ENCODE measurements around the gene HES1. TPM values are rescaled to one million over a fixed set of nuclear protein-coding genes. Genes with fewer than 3 reads are reported as not detected.

The HES1 gene
- total and polyA plus RNA-seq, 2 donors = 13.3 to 19.7 TPM

GRCh38 chr3:194166682-194167479 is 30.9 kb downstream of the HES1 start:
- Histone ChIP-seq H3K36me3 (ENCODE audit: control insufficient read depth in 2 of 2, insufficient read depth in 2 of 2, low read length in 1 of 2) (no peaks in the 10 kb centered on the region), H3K27ac (ENCODE audit: low read depth in 1 of 2, low read length in 1 of 2) (no peak overlapping the region), H3K27me3 (ENCODE audit: control insufficient read depth in 2 of 2, insufficient read depth in 1 of 2, low read length in 1 of 2) (no peaks in the 10 kb centered on the region), H3K4me3 (ENCODE audit: low read length in 2 of 2) (no peak overlapping the region), H3K4me1 (ENCODE audit: control insufficient read depth in 2 of 2, insufficient read depth in 2 of 2, low read length in 2 of 2) (peaks cover 0 to 4% of the 10 kb centered on the region in 2 donors), H3K9me3 (ENCODE audit: control insufficient read depth in 2 of 2, insufficient read depth in 1 of 2, low read length in 1 of 2) (no peaks in the 10 kb centered on the region)
- no peak for DNase-seq (ENCODE audit: low read depth in 6 of 9, low spot score in 9 of 9)
- 91% methylated on average over 16 of the region's 16 CpGs for WGBS

GRCh38 chr3:194167480-194168282 is 31.7 kb downstream of the HES1 start:
- Histone ChIP-seq H3K27me3 (ENCODE audit: control insufficient read depth in 2 of 2, insufficient read depth in 1 of 2, low read length in 1 of 2) (no peaks in the 10 kb centered on the region), H3K36me3 (ENCODE audit: control insufficient read depth in 2 of 2, insufficient read depth in 2 of 2, low read length in 1 of 2) (no peaks in the 10 kb centered on the region), H3K4me1 (ENCODE audit: control insufficient read depth in 2 of 2, insufficient read depth in 2 of 2, low read length in 2 of 2) (peaks cover 0 to 4% of the 10 kb centered on the region in 2 donors), H3K9me3 (ENCODE audit: control insufficient read depth in 2 of 2, insufficient read depth in 1 of 2, low read length in 1 of 2) (no peaks in the 10 kb centered on the region), H3K27ac (ENCODE audit: low read depth in 1 of 2, low read length in 1 of 2) (no peak overlapping the region), H3K4me3 (ENCODE audit: low read length in 2 of 2) (no peak overlapping the region)
- WGBS = 82% methylated on average over 5 of the region's 5 CpGs
- DNase-seq (ENCODE audit: low read depth in 6 of 9, low spot score in 9 of 9) = no peak

- Histone ChIP-seq H3K9me3 (ENCODE audit: control insufficient read depth in 2 of 2, insufficient read depth in 1 of 2, low read length in 1 of 2) (no peaks in the 10 kb centered on the region), H3K27me3 (ENCODE audit: control insufficient read depth in 2 of 2, insufficient read depth in 1 of 2, low read length in 1 of 2) (no peaks in the 10 kb centered on the region), H3K4me3 (ENCODE audit: low read length in 2 of 2) (no peak overlapping the region), H3K27ac (ENCODE audit: low read depth in 1 of 2, low read length in 1 of 2) (no peak overlapping the region), H3K36me3 (ENCODE audit: control insufficient read depth in 2 of 2, insufficient read depth in 2 of 2, low read length in 1 of 2) (no peaks in the 10 kb centered on the region), H3K4me1 (ENCODE audit: control insufficient read depth in 2 of 2, insufficient read depth in 2 of 2, low read length in 2 of 2) (peaks cover 0 to 4% of the 10 kb centered on the region in 2 donors)
- WGBS = 98% methylated on average over 3 of the region's 3 CpGs
- DNase-seq (ENCODE audit: low read depth in 6 of 9, low spot score in 9 of 9) = no peak
These were observed 33.0 kb downstream of the HES1 start for GRCh38 chr3:194168994-194169393.

GRCh38 chr3:194169595-194169994 is 33.6 kb downstream of the HES1 start:
- H3K4me1 ChIP-seq (ENCODE audit: control insufficient read depth in 2 of 2, insufficient read depth in 2 of 2, low read length in 2 of 2) = peaks cover 0 to 4% of the 10 kb centered on the region in 2 donors

GRCh38 chr3:194170793-194171192 is 34.8 kb downstream of the HES1 start:
- peaks cover 0 to 4% of the 10 kb centered on the region in 2 donors for H3K4me1 ChIP-seq (ENCODE audit: control insufficient read depth in 2 of 2, insufficient read depth in 2 of 2, low read length in 2 of 2)
- no peak overlapping the region for H3K27ac ChIP-seq (ENCODE audit: low read depth in 1 of 2, low read length in 1 of 2)
- WGBS = 49% methylated on average over 2 of the region's 2 CpGs
- no peak overlapping the region for H3K4me3 ChIP-seq (ENCODE audit: low read length in 2 of 2)
- no peak for DNase-seq (ENCODE audit: low read depth in 6 of 9, low spot score in 9 of 9)
- H3K36me3 ChIP-seq (ENCODE audit: control insufficient read depth in 2 of 2, insufficient read depth in 2 of 2, low read length in 1 of 2) = no peaks in the 10 kb centered on the region
- H3K27me3 ChIP-seq (ENCODE audit: control insufficient read depth in 2 of 2, insufficient read depth in 1 of 2, low read length in 1 of 2) = no peaks in the 10 kb centered on the region
- H3K9me3 ChIP-seq (ENCODE audit: control insufficient read depth in 2 of 2, insufficient read depth in 1 of 2, low read length in 1 of 2) = no peaks in the 10 kb centered on the region

More at GRCh38 chr3:194169595-194169994, 33.6 kb downstream of the HES1 start:
- H3K36me3 ChIP-seq (ENCODE audit: control insufficient read depth in 2 of 2, insufficient read depth in 2 of 2, low read length in 1 of 2) = no peaks in the 10 kb centered on the region
- H3K9me3 ChIP-seq (ENCODE audit: control insufficient read depth in 2 of 2, insufficient read depth in 1 of 2, low read length in 1 of 2) = no peaks in the 10 kb centered on the region
- H3K27me3 ChIP-seq (ENCODE audit: control insufficient read depth in 2 of 2, insufficient read depth in 1 of 2, low read length in 1 of 2) = no peaks in the 10 kb centered on the region
- no peak overlapping the region for H3K4me3 ChIP-seq (ENCODE audit: low read length in 2 of 2)
- WGBS = 93% methylated on average over 10 of the region's 10 CpGs
- DNase-seq (ENCODE audit: low read depth in 6 of 9, low spot score in 9 of 9) = no peak
- no peak overlapping the region for H3K27ac ChIP-seq (ENCODE audit: low read depth in 1 of 2, low read length in 1 of 2)

- H3K27me3 ChIP-seq (ENCODE audit: control insufficient read depth in 2 of 2, insufficient read depth in 1 of 2, low read length in 1 of 2) = peaks cover 0 to 8% of the 10 kb centered on the region in 2 donors
- H3K36me3 ChIP-seq (ENCODE audit: control insufficient read depth in 2 of 2, insufficient read depth in 2 of 2, low read length in 1 of 2) = no peaks in the 10 kb centered on the region
- H3K9me3 ChIP-seq (ENCODE audit: control insufficient read depth in 2 of 2, insufficient read depth in 1 of 2, low read length in 1 of 2) = no peaks in the 10 kb centered on the region
- H3K4me3 ChIP-seq (ENCODE audit: low read length in 2 of 2) = no peak overlapping the region
- no peak overlapping the region for H3K27ac ChIP-seq (ENCODE audit: low read depth in 1 of 2, low read length in 1 of 2)
- WGBS = 91% methylated on average over 4 of the region's 4 CpGs
- no peak for DNase-seq (ENCODE audit: low read depth in 6 of 9, low spot score in 9 of 9)
- H3K4me1 ChIP-seq (ENCODE audit: control insufficient read depth in 2 of 2, insufficient read depth in 2 of 2, low read length in 2 of 2) = no peaks in the 10 kb centered on the region
These were observed 38.5 kb downstream of the HES1 start for GRCh38 chr3:194174406-194174805.

- Histone ChIP-seq H3K27me3 (ENCODE audit: control insufficient read depth in 2 of 2, insufficient read depth in 1 of 2, low read length in 1 of 2) (peaks cover 0 to 8% of the 10 kb centered on the region in 2 donors), H3K36me3 (ENCODE audit: control insufficient read depth in 2 of 2, insufficient read depth in 2 of 2, low read length in 1 of 2) (no peaks in the 10 kb centered on the region), H3K9me3 (ENCODE audit: control insufficient read depth in 2 of 2, insufficient read depth in 1 of 2, low read length in 1 of 2) (no peaks in the 10 kb centered on the region), H3K27ac (ENCODE audit: low read depth in 1 of 2, low read length in 1 of 2) (no peak overlapping the region), H3K4me3 (ENCODE audit: low read length in 2 of 2) (no peak overlapping the region), H3K4me1 (ENCODE audit: control insufficient read depth in 2 of 2, insufficient read depth in 2 of 2, low read length in 2 of 2) (no peaks in the 10 kb centered on the region)
- no peak for DNase-seq (ENCODE audit: low read depth in 6 of 9, low spot score in 9 of 9)
- WGBS = 98% methylated on average over 6 of the region's 6 CpGs
These were observed 39.0 kb downstream of the HES1 start for GRCh38 chr3:194174980-194175379.

- Histone ChIP-seq H3K27me3 (ENCODE audit: control insufficient read depth in 2 of 2, insufficient read depth in 1 of 2, low read length in 1 of 2) (peaks cover 0 to 8% of the 10 kb centered on the region in 2 donors), H3K27ac (ENCODE audit: low read depth in 1 of 2, low read length in 1 of 2) (no peak overlapping the region), H3K9me3 (ENCODE audit: control insufficient read depth in 2 of 2, insufficient read depth in 1 of 2, low read length in 1 of 2) (no peaks in the 10 kb centered on the region), H3K4me3 (ENCODE audit: low read length in 2 of 2) (no peak overlapping the region), H3K36me3 (ENCODE audit: control insufficient read depth in 2 of 2, insufficient read depth in 2 of 2, low read length in 1 of 2) (no peaks in the 10 kb centered on the region), H3K4me1 (ENCODE audit: control insufficient read depth in 2 of 2, insufficient read depth in 2 of 2, low read length in 2 of 2) (no peaks in the 10 kb centered on the region)
- DNase-seq (ENCODE audit: low read depth in 6 of 9, low spot score in 9 of 9) = no peak
- WGBS = 90% methylated on average over 18 of the region's 18 CpGs
These were observed 40.5 kb downstream of the HES1 start for GRCh38 chr3:194176274-194176991.
